Urinary bladder (tissue), 4 donors: ENCODE data around the gene GATAD1. TPM values are rescaled to one million over a fixed set of nuclear protein-coding genes. Genes with fewer than 3 reads are reported as not detected.
"Not testable (repeated sequence)": the region's sequence is repeated elsewhere in the genome, so short reads cannot be mapped to it uniquely, and the experiment has no call there.

ENCODE experiments used
- DNase-seq: peaks from one replicate; pipeline ENCODE4 v3.0.0-alpha.2; 2015; ENCODE audit errors: extremely low spot score
- H3K27ac ChIP-seq: one replicate; pipeline ENCODE4 v1.5.1; 2013; ENCODE audit warnings: low read depth, mild to moderate bottlenecking, moderate library complexity
- H3K36me3 ChIP-seq: one replicate; pipeline ENCODE4 v1.6.1; 2013; ENCODE audit warnings: mild to moderate bottlenecking, moderate library complexity; ENCODE audit not compliant: insufficient read depth
- H3K4me1 ChIP-seq: one replicate; pipeline ENCODE4 v1.6.1; 2013; ENCODE audit warnings: mild to moderate bottlenecking, moderate library complexity; ENCODE audit not compliant: insufficient read depth
- H3K4me3 ChIP-seq: one replicate; pipeline ENCODE4 v1.5.1; 2013; ENCODE audit warnings: low read depth, low read length
- WGBS: extraction: QIAGEN DNeasy Blood & Tissue Kit; methylation state at CpG from one replicate; pipeline ENCODE4 v1.1.7; 2013; 5-methylcytosine and 5-hydroxymethylcytosine counted together
- polyA plus RNA-seq: library from polyadenylated mRNA; stranded (reverse); fragments of 200-250 nt; gene quantifications from one replicate; pipeline ENCODE4 v1.2.3, GENCODE V29; 2013
- total RNA-seq: library from RNA; depleted of rRNA; stranded (reverse); fragments of >200 nt; gene quantifications from one replicate; pipeline ENCODE4 v1.2.3, GENCODE V29; 2014
- donor health status: healthy with polysubstance abuse.
- donor health status: healthy.

Gene GATAD1
- total and polyA plus RNA-seq, 2 donors: 27.4 to 64.0 TPM

- not testable (repeated sequence) for H3K36me3 ChIP-seq, H3K27ac ChIP-seq, H3K4me3 ChIP-seq, DNase-seq, H3K4me1 ChIP-seq
- WGBS: 87% methylated on average over 4 of the region's 4 CpGs
Observed at GRCh38 chr7:92479146-92479545, 31.9 kb downstream of the GATAD1 start.

DNA sequence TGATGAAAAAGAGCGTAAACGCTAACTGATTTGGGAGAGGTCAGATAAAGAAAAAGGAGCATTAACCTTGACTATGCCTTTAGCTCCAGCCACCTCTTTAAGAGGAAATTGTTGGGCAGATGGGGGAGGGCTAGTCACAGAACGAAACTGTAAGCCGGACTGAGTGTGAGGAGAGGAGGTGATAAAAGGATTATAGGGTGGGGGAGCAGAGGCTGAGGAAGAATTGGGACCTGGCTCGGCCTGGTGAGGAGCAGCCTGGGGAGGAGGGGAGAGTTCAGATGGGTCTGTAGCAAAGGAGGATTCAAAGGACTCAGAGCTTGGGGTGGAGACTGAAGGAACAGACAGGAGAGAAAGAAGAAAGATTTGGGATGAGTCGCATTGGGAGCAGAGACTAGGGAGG is 36.3 kb downstream of the GATAD1 start:
- not testable (repeated sequence) for H3K4me1 ChIP-seq, DNase-seq, H3K4me3 ChIP-seq, H3K27ac ChIP-seq, H3K36me3 ChIP-seq
- WGBS: 42% methylated on average over 6 of the region's 6 CpGs

DNA sequence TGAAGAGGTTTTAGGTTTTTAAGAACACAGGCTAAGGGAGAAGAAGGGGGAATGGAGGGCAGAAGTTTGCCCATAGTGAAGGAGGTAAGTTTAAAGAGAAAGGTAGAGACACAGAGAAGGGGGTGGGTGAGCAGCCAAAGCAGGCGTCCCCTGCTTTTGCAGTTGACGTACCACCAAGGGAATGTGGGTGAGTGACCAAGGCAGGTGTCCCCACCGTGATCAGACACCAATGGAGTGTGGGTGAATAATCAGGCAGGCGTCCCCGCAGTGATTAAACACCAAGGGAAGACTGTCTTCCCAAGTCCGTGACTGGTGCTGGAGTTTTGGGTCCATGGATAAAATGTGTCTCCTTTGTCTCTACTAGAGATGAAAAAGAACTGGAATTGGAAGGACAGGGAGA is 36.9 kb downstream of the GATAD1 start:
- not testable (repeated sequence) for DNase-seq, H3K4me3 ChIP-seq, H3K4me1 ChIP-seq, H3K36me3 ChIP-seq, H3K27ac ChIP-seq
- 94% methylated on average over 6 of the region's 6 CpGs for WGBS

DNA sequence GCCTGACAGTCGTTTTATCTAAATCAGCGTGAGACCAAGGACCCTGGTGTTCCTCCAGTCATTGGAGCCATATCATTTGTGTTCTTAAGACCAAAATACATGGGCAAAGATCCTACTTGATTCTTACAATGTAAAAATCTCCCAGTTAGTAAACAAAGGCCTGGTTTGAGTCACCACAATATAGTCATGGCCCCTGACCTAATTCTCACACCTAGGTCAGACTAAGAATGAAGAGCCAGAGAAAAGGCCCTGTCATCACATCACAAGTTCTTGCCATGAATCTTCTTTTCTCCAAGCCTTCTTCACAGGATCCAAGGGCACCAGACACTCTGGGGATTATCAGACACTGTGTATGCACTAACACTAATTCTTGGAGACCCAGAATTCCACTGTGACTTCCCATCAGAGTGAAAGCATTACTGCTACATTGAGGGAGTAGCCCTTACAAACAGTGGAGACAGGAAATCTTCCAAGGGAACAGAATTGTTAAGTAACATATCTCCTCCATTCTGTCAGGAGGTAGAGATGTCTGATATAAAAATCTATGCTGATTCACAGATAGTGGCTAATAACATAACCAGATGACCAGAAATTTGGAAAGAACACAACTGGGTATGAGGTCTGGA is 38.1 kb downstream of the GATAD1 start:
- H3K36me3 ChIP-seq: peaks cover 2% of the 10 kb centered on the region

GRCh38 chr7:92485974-92486373 is 38.7 kb downstream of the GATAD1 start:
- WGBS: 85% methylated on average over 2 of the region's 2 CpGs
- Histone ChIP-seq H3K36me3 (peaks cover 2% of the 10 kb centered on the region), H3K27ac (no peak overlapping the region), H3K4me3 (no peak overlapping the region), H3K4me1 (no peaks in the 10 kb centered on the region)
- no peak for DNase-seq

More for the DNA sequence above, 38.1 kb downstream of the GATAD1 start:
- Histone ChIP-seq H3K4me1 (no peaks in the 10 kb centered on the region), H3K4me3 (no peak overlapping the region), H3K27ac (no peak overlapping the region)
- 93% methylated on average over 2 of the region's 2 CpGs for WGBS
- no peak for DNase-seq

GRCh38 chr7:92487804-92488203 is 40.5 kb downstream of the GATAD1 start:
- Histone ChIP-seq H3K36me3 (peaks cover 2% of the 10 kb centered on the region), H3K27ac (no peak overlapping the region), H3K4me3 (no peak overlapping the region), H3K4me1 (no peaks in the 10 kb centered on the region)
- no peak for DNase-seq

DNA sequence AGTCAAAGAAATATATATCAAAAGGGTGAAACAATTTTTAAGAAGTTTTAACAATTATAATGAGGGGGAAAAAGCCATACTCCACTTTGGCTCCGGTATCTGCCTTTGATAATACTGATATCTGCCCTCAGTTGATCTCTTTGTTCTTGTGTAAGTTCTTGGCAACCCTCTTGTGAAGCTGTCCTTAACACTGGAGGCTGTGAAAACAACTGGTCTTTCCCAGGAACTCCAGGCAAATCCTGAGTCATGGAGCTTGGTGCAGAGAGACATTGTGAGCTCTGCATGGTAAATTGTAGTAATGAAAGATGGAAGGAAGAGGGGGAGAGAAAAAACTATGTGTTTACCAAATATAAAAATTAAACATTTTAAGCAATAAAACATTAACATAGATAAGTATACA is 42.4 kb downstream of the GATAD1 start:
- Histone ChIP-seq H3K36me3 (peaks cover 2% of the 10 kb centered on the region), H3K27ac (no peak overlapping the region), H3K4me1 (no peaks in the 10 kb centered on the region), H3K4me3 (no peak overlapping the region)
- WGBS: 97% methylated on average over 1 of the region's 1 CpG
- DNase-seq: no peak

GRCh38 chr7:92496876-92497275 is 49.6 kb downstream of the GATAD1 start:
- Histone ChIP-seq H3K4me1 (no peaks in the 10 kb centered on the region), H3K27ac (no peak overlapping the region), H3K36me3 (peaks cover 4% of the 10 kb centered on the region), H3K4me3 (no peak overlapping the region)
- WGBS: 88% methylated on average over 2 of the region's 2 CpGs
- DNase-seq: no peak

- Histone ChIP-seq H3K4me3 (no peak overlapping the region), H3K27ac (no peak overlapping the region), H3K4me1 (no peaks in the 10 kb centered on the region), H3K36me3 (peaks cover 7% of the 10 kb centered on the region)
- 92% methylated on average over 2 of the region's 2 CpGs for WGBS
- no peak for DNase-seq
Observed at GRCh38 chr7:92498557-92498956, 51.3 kb downstream of the GATAD1 start.

GRCh38 chr7:92503767-92504166 is 56.5 kb downstream of the GATAD1 start:
- Histone ChIP-seq H3K27ac (no peak overlapping the region), H3K4me3 (no peak overlapping the region), H3K36me3 (peaks cover 5% of the 10 kb centered on the region), H3K4me1 (no peaks in the 10 kb centered on the region)
- DNase-seq: no peak
- WGBS: 92% methylated on average over 2 of the region's 2 CpGs

GRCh38 chr7:92504563-92504962 is 57.3 kb downstream of the GATAD1 start:
- H3K36me3 ChIP-seq: peaks cover 5% of the 10 kb centered on the region
- no peak overlapping the region for H3K4me3 ChIP-seq
- WGBS: 91% methylated on average over 3 of the region's 3 CpGs
- no peak for DNase-seq
- H3K4me1 ChIP-seq: no peaks in the 10 kb centered on the region
- no peak overlapping the region for H3K27ac ChIP-seq

DNA sequence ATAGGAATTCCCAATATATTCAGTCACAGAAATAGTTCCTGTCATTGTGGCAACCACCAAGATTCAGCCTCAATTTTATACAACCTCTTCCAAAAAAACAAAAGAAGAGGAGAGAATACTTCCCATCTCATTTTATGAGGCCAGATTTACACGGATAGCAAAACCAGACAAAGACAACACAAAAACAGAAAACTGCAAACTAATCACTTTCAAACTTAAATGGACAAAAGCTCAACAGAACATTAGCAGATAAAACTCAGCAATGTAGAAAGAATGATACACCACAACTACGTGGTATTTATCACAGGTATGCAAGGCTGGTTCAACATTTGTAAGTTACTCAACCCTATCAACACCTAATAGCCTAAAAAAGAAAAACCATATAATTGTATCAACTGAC is 59.1 kb downstream of the GATAD1 start:
- H3K4me1 ChIP-seq: no peaks in the 10 kb centered on the region
- no peak overlapping the region for H3K4me3 ChIP-seq
- no peak for DNase-seq
- peaks cover 4% of the 10 kb centered on the region for H3K36me3 ChIP-seq
- WGBS: 86% methylated on average over 2 of the region's 2 CpGs
- no peak overlapping the region for H3K27ac ChIP-seq

GRCh38 chr7:92508946-92509345 is 61.7 kb downstream of the GATAD1 start:
- no peaks in the 10 kb centered on the region for H3K36me3 ChIP-seq
- H3K4me3 ChIP-seq: no peak overlapping the region
- no peak overlapping the region for H3K27ac ChIP-seq
- 98% methylated on average over 5 of the region's 5 CpGs for WGBS
- DNase-seq: no peak
- no peaks in the 10 kb centered on the region for H3K4me1 ChIP-seq
